Activated T-cell treated with anti-CD3 and anti-CD28 coated beads, Interleukin-2, amount 50 U/mL, for 48 hours (primary cell): ENCODE data around the gene APOL2.
"Not testable (repeated sequence)": the region's sequence is repeated elsewhere in the genome, so short reads cannot be mapped to it uniquely, and the experiment has no call there.

Experiments used
- DNase-seq, 2 experiments: peaks; one replicate each; pipeline ENCODE4 v3.0.0-alpha.2; 2020

Gene APOL2

GRCh38 chr22:36261675-36262074 lies 22.3 kb upstream of the APOL2 start:
- DNase-seq: peak in 1 of 2 experiments; percentile 14

- no peak for DNase-seq
These were observed 20.4 kb upstream of the APOL2 start for GRCh38 chr22:36259615-36260300.

DNA sequence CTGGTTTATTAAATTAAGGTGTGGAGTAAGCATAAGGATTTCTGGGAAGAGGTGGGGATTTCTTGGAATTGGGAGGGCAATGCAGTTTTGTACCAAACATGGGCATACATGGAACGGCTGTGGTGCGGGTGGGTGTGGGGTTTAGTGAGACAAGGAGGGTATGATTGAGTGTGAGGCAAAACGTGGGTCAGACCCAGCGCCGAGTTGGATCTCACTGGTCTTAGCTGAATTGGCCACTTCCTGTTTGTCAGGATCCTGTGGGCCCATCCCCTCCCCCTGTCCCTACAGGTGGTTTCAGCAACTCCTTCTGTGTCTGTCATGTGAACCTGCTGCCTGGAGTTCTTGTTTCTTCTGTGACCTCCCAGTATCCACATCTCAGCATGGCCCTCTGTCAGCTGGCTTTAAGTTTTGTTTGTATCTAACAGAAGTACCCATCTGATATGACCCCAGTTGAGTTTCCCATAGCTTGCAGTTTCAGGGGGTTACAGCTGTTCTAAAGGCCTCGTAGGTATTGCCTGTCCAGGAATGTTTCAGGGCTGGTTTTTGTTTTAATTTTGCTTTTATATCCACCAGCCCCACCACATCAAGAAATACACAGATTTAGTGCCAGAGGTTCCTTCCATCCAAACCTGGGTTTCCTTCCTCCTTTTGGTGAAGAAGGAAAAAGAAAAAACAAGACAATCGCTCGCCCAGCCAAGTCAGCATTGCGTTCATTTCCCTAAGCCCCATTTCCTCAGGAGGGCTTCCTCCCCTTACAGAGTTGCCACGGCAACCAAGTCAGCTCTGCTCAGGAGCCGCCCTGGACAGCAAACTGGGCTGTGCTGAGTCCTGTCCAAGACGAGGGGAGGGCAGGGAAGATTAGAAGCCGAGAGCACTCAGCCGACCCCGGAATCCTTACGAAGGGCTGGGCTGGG lies 19.6 kb upstream of the APOL2 start:
- peak; percentile 53 to 67 for DNase-seq

DNA sequence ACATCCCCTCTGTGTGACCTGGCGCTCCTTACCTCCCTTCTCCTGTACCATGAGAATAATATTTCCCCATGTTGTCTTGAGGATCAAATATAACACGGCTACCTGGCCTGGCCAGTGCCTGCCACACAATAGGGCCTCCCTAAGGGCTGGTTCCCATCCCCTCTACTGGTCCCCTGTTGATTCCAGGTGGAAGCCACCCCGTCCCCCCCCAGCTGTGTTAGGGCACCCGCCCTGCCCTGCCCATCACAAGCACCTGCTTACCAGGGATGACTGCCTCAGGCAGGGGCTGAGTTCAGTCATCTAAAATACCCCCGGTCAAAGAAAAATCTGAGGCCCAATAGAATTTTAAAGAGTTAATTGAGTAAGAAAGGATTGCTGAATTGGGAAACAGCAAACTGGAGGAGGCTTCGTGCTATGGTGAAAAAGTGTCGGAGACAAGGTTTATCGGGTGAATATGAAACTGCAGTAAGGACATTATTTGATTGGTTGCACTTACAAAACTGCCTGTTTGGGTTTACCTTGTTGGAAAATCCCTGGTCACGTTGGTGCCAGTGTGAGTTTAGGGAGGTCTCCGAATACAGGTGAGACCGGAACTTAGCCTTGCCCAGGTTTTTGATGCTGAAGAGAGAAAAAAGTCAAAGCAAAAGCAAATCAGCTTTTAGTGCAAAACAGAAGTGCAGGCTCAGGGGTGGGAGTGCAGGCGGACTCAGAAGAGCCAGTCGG lies 18.8 kb upstream of the APOL2 start:
- peak in 1 of 2 experiments; percentile 13 for DNase-seq

- peak; percentile 15 for DNase-seq
These were observed 18.0 kb upstream of the APOL2 start for GRCh38 chr22:36257308-36257707.

GRCh38 chr22:36256478-36256877 lies 17.2 kb upstream of the APOL2 start:
- DNase-seq: peak in 1 of 2 experiments; percentile 17

DNA sequence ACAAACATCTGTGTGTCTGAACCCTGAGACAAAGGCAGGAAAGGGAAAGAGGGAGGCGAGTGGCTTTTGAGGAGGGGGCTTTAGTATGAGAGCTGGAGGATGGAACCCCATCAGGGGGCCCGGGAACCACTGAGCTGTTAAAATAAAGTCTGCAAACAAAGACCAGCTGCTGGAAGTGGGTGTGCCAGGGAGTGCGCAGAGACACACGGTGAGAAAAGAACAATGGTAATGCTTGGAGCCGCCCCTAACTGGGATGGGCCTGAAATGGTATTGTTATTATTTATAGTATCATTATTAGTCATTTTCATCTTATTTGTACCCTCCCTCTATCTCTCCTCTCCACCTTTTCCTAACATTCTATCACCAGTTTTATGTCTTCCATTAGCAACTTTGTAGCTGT lies 16.2 kb upstream of the APOL2 start:
- not testable (repeated sequence) for DNase-seq

GRCh38 chr22:36253523-36254490 lies 14.5 kb upstream of the APOL2 start:
- peak; percentile 67 to 69 for DNase-seq

DNA sequence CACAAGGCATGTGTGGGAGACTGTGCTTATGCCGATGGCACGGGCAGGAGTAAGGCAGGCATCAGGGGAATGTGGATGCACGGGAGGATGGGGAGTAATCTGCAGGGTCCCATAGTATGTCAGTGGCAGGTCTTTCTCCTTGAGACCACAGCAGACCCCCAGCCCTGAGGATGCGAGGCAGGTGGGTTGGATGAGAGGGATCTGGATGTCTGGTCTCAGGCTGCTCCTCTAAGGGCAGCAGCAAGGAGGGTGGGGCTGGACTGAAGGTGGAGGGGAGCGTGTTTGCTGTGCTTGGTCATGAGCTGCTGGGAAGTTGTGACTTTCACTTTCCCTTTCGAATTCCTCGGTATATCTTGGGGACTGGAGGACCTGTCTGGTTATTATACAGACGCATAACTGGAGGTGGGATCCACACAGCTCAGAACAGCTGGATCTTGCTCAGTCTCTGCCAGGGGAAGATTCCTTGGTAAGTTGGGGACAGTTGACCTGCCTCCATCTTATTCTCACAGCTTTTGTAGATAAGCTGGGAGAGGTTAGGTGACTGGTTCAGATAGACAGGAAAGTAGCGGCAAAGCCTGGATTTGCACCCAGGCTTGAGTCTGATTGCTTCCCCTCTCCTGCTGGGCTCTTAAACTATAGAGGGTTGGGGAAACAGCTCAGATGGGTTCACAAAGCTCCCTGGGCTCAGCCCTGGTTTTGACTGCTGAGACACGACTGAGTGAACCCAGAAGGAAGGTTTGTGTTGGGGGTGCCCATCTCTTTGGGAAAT lies 13.6 kb upstream of the APOL2 start, which contains the start of gene APOL1:
TSS of gene APOL1 (plus strand) at position 380 of the 769 bp plus-strand sequence. CDS start 1,823 bp downstream, outside the sequence.
- DNase-seq: peak; percentile 60 to 67

DNA sequence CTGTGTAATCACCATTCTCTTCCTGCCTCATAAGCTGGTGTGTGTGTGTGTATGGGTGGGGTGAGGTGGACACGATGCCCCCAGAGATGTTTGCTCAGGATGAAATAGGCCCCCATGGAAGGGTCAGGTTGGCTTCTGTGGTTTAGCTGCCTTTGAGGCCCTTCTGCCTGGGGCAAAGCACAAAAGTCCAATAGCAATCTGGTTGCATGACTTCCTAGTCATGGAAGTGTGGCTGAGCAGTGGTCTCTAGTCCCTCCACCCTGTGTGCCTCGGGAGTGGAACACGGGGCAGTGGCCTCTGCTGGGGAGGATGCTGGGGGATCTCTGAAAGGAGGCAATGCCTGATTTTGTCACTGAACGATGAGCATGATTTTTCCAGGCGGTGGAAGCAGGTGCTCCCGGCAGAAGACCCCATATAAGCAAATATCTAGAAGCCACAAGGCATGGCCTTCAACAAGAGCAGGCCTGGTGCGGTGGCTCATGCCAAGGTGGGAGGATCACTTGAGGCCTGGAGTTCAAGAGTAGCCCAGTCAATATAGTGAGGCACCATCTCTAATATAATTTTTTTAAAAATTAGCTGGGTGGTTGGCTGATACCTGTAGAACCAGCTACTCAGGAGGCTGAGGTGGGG lies 12.8 kb upstream of the APOL2 start:
- peak in 1 of 2 experiments; percentile 15 for DNase-seq

- peak in 1 of 2 experiments; percentile 14 for DNase-seq
These were observed 11.1 kb upstream of the APOL2 start for GRCh38 chr22:36250292-36250960.

DNA sequence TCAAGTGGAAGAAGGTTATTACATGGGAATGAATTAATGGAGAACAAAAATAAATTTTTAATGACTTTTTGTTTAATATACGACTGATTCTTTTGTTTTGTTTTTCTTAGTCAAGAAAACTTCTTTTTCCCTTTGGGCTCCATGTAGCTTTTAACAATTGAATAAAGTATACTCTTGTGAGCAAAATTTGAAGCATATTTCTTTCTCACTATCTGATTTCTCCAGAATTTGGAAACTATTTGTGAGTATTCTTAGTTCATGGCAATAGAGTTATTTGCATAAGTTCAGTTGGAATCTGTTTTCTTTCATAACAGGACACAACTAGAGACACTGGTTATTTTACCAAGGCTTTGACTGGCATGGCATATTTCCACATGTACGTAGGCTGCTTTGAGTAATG lies 9.8 kb upstream of the APOL2 start:
- DNase-seq: no peak

- DNase-seq: no peak
These were observed 8.6 kb upstream of the APOL2 start for GRCh38 chr22:36247955-36248354.

DNA sequence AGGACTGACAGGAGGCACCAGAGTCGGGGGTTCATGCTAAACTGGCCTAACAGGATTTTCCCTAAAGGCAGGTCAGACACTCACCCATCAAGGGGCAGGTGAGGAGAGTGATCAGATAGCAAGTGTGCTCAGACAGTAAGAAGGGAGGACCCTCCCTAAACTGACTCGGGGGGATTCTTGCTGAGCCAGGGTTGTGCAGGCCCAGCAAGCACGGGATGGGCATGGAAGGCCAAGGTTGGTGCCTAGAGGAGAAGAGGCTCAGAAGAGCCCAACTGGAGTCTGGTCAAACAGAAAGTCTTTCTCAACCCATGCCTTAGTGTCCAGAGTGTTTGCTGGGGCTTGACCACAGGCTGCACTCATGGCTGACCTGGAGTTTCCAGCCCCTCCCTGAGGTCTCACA lies 7.4 kb upstream of the APOL2 start:
- DNase-seq: no peak

DNA sequence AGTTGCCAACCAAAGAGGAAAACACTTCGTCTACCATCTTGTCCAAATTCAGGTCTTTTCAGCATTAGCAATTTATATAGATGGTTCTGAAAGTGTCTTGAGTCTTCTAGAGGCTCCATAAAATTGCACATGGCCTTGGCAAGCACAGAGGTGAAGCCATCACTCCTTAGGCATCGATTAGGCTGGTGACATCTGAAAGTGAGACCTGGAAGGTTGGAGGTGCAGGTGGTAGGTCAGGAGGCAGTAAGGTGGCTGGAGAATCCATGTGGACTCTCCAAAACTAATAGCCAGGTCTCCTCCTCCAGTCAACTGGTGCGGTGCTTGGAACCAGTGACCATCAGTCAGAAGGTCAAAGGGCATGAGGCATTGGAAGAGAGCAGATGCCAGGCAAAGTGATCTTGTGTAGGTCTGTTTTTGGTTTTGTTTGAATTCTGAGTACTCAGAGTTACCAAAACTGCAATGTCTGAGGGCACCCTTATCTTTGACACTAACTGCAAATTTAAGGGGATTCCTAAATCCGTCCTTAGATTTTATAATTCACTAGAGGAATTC lies 6.6 kb upstream of the APOL2 start:
- DNase-seq: peak in 1 of 2 experiments; percentile 6

DNA sequence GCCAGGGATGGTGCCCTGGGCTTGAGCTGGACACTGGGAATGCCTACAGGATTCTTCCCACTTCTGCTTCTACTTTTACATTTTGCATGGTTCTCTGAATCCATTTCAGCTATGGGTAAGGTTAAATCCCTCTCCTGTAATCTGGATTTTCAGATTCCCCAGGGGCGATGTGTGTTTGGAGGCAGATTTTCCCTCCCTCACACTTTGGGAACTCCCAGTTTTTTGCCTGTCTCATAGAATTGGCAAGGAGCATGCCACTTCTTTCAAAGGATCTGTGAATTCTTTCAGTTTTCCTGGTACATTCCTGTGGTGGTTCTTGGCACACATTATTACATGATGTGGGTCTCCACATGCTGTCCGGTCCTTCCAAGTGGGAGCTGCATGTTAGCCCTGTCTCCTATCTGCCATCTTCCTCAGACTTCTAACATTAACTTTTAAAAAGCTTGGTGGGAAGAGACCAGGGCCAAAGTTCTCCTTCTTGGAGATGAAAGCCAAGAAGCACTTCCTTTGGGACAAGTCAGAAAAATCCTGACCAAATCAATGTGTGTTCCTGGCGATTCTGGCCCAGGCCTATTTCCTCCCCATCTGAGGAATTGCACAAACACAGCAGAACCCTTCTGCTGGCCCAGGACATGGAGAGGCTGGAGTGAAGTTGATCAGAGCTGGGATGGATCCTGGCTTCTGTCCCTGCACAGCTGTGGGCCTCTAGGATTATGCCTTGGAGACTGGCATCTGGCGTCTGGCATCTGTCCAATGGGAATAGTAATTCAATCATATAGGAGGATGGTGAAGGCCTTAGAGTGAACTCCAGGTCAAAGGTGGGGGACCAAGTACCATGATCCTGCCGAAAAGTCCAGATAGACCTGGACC lies 5.4 kb upstream of the APOL2 start:
- DNase-seq: no peak

- DNase-seq: peak in 1 of 2 experiments; percentile 11
These were observed 4.7 kb upstream of the APOL2 start for GRCh38 chr22:36243986-36244385.

- DNase-seq: peak in 1 of 2 experiments; percentile 41
These were observed 252 bp downstream of the APOL2 start for GRCh38 chr22:36239150-36239400.
